Measurements from ENCODE around the gene TXNDC2.

Gene TXNDC2

DNA sequence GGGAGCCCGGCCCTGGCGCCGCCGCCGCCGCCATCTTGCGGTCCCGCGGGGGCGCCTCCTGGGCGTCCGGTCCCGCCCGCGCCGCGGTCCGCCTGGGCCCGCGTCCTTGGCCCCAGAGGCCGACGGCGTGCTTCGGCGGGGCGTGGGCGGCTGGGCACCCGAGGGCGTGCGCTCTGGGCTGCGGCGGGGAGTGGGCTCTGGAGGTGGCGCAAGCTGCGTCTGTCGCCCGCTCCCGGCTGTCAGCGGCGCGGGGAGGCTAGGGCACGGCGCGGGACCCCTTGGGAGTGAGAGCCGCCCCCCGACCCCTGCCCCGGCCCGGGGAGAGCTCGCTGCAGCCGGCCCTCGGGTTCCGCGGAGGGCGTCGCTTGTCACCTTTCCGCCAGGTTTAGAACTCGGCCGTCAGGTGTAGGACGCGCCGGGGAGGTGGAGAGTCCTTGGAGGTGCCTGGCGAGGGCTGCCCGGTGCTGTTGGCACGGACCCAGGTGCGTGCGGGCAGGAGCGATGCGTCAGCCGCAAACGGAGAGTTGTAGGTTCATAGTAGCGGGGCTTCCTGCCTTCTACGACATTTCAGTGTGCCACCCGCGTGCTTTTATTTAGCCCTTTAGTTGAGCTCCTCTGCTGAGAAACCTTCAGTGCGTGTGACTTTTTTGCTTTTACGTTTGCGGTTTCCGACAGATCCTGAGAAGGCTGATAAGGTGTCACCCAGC is 29.0 kb downstream of the TXNDC2 start:
- peak; percentile 84 to 86 for DNase-seq

DNA sequence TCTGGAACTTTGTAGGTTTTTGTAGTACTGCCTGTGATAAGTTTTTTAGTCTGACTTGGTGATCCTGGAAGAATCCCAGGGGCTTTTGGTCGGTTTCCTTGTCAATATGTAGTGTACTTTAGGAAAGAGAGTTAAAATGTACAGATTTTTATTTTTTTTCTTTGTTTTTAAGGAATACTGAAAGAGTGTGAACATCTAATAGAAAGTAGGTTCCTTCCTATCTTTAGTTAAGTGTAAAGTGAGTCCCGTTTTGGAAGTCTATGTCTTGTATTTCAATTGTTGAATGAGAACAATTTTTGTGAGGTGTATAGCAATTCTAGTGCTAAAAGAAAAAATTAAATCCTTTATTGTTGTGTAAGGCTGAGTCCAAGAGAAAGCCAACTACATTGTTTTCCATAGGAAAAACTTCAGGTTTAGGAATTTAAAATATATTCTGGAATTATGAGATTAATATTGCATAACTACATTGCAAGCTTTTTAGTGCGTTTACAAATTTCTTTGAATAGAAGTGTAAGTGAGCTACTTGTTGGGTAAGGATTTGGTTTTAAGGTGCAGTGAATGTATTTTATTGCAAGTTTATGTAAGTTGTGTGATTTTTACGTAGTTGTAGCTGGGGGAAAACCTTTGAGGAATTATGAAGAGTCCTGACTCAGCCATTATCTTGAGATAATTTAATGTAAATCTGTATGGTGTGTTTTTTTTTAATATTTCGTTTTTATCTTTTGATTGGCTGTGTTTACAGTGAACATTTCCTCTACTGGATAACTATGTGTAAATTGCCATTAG is 29.7 kb downstream of the TXNDC2 start:
- DNase-seq: no peak

GRCh38 chr18:9916077-9916639 is 30.4 kb downstream of the TXNDC2 start:
- no peak for DNase-seq

GRCh38 chr18:9916808-9917207 is 31.0 kb downstream of the TXNDC2 start:
- no peak for DNase-seq

DNA sequence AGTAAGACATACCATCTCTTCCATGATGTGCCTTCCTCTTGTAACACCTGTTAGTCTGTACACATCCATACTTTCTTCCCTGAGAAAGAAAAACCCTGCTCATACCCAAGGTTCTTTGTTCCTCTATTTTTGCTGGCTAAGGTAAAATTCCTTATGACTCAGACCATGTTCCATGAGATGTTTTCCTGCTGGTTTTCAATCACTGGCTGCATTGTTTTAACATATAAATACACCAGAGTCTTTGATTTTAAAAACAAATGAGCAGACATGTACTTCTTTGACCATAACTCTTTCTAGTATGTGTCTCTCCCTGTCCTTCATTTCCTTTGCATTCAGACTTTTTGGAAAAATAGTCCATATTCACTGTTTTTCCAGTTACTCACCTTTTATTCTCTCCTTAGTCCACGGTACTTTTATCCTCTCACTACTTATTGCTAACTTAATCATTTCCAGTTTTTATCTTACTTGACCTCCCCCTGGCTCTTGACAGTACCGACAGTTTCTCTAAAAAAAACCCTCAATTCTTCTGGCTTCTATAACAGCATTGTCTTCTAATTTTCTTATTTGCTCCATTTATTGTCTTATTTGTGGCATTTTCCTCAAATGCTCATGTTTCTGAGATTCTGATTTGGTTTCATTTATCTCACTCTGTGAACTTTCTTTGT is 32.4 kb downstream of the TXNDC2 start:
- no peak for DNase-seq

- DNase-seq: no peak
These were observed 33.9 kb downstream of the TXNDC2 start for GRCh38 chr18:9919564-9920232.

DNA sequence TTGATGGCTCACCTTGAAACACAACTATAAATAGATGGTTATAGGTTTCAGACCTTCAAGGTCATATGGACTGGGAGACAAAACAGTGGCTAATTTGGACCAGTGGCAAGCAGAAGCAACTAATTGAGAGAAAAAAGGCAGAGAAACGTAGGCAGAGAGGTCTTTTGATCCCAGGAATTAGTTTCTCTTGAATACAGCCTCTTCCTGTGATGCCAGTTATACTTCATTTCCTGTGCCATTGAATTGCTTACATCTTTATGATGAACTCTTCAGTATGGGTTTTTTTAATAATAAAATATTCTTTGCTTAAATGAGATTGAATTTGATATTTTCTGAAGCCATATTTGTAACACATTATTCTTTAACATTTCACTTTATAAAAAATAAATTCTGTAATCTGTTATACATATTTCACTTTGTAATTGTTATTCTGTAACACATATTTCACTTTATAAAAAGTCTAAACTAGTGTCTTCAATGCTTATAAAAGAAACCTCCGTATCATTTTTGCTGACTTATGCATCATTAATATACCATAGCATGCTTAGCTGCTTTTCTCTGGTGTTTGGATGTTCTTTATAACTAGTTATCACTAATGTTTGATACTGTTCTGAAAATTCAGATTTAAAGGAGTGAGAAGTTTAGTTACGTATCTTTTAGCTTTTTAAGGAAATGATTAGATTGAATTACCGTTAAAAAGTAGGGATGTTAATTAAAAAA is 37.0 kb downstream of the TXNDC2 start:
- no peak for DNase-seq

- no peak for DNase-seq
These were observed 38.7 kb downstream of the TXNDC2 start for GRCh38 chr18:9924371-9924943.

- no peak for DNase-seq
These were observed 39.6 kb downstream of the TXNDC2 start for GRCh38 chr18:9925369-9925768.

- no peak for DNase-seq
These were observed 40.0 kb downstream of the TXNDC2 start for GRCh38 chr18:9925795-9926194.

DNA sequence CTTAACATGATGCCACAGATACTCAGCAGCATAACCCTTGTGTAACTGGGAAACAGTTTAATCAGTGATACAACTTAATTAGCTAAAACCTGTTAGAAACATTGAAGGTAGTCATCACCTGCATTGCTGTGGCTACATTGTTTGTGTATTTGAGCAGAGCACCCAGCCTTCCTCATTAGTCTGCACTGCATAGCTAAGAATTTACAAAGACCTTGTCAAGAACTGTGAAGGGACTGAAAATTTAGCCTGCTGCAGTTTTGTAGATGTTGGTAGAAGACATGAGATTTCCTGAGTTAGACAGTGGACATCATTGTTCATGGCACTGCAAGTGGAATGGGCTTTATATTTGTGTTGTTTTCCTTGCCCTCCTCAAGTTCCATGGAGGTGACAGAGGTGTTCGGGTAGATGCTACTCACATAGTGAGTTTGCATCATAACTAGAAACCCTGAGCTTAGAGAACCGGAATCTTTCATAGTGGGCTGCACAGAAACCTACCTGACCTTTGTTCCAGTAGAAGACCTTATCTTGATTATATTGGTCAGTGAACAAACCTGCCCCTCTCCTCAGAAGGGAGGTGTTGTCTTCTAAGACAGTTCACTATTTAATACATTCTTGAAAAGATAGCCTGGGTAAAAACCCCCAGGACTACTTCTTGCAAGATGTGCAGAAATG is 40.6 kb downstream of the TXNDC2 start:
- DNase-seq: no peak

DNA sequence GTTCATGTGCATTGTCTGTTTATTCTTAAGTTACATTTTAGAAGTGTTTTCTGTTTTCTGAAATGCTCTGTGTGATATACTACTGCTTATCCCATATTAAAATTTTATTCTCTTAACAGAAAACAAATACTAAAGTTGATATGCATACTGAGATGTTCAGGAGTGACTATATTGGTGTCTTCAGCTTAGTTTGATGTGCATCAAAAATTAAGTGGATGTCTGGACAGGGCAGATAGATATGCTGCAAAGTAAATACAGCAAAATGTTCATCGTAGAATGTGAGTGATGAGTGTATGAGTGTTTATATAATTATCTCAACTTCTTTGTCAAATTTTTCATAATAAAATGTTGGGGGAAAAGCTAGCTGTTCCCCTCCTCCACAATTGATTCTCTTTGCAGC is 41.2 kb downstream of the TXNDC2 start:
- no peak for DNase-seq

GRCh38 chr18:9927392-9928063 is 41.8 kb downstream of the TXNDC2 start:
- DNase-seq: no peak

GRCh38 chr18:9928646-9929259 is 43.0 kb downstream of the TXNDC2 start:
- no peak for DNase-seq

DNA sequence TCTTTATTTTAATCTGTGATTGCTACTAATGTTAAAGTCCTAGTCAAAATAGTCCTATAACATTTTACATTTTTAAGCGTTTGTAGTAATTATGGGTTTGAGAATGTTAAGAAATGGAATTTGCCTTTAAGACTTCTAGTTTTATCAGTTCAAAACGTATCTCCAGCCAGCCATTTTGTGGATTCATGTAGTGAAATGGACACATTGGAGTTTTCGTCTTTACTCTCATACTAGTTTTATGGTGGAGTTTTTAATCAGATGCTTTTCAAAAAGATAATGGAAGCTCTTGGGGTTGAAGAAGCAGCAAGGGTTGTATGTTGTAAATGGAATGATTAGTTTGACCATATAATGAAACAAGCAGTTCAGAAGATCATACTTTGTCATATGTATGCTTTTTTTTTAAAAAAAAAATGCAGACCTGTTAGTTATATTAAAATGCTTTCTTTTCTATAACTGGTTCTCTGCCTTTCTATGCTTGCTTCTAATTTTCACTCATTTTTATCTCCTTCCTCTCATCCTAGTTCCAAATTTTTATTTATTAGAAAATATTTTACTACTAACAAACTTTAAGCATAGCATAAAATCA is 44.6 kb downstream of the TXNDC2 start:
- DNase-seq: no peak

DNA sequence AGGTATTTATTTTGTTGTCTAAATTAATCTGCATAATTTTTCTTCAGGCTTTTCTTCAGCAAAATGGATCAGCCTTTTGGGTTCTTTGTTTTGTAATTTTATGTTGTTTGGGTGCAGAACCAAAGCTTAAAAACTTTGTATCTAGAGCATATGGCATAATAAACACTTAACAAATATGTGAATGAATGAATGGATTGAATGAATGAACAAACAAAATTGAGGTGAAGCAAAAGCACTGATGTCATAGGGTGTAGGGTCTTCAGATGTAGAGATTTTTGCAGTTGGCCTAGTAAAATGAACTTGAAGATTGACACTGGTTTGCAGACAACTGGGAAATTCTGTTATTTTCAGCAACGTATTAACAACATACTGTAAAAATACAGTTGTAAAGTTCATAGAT is 45.4 kb downstream of the TXNDC2 start:
- DNase-seq: no peak

DNA sequence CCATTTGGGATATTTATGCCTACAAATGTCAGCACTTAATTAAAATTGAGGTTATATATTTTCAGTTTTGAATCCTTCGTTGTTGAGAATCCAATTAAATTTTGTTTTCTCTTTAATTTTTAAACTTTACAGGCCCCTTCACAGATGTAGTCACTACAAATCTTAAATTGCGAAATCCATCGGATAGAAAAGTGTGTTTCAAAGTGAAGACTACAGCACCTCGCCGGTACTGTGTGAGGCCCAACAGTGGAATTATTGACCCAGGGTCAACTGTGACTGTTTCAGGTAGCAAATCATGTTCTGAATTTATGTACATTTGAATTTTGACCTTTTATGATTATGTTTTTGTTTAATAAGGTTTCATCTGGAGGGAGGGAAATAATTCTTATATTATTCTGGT is 45.9 kb downstream of the TXNDC2 start:
- no peak for DNase-seq

- DNase-seq: no peak
These were observed 48.1 kb downstream of the TXNDC2 start for GRCh38 chr18:9933865-9934264.

GRCh38 chr18:9934274-9934673 is 48.5 kb downstream of the TXNDC2 start:
- DNase-seq: no peak
